A549 (cell line): ENCODE measurements around the gene CFAP65.

Source experiments
- BHLHE40 ChIP-seq: IDR thresholded peaks from 2 replicates; pipeline ENCODE4 v1.6.1; 2012; ENCODE audit warnings: low read depth, low read length, inconsistent platforms
- CHD2 ChIP-seq: fragments of 150-350 bp; IDR thresholded peaks from 2 replicates; pipeline ENCODE4 v1.6.1; 2014; ENCODE audit warnings: low read length; ENCODE audit not compliant: partially characterized antibody
- CTCF ChIP-seq: fragments of >200 bp; sonication (Bioruptor Twin); formaldehyde crosslinking; IDR thresholded peaks from 3 replicates; pipeline ENCODE4 v1.5.1; 2016
- E2F6 ChIP-seq: IDR thresholded peaks from 2 replicates; pipeline ENCODE4 v1.6.1; 2012; ENCODE audit warnings: low read depth, borderline replicate concordance
- EP300 ChIP-seq, 2 experiments: fragments of >200 bp; sonication (Bioruptor Twin); formaldehyde crosslinking; IDR thresholded peaks; 2 replicates in 1 of 2; 3 replicates in 1 of 2; pipeline ENCODE4 v1.6.1; 2016 to 2017
- JUN ChIP-seq, 2 experiments: fragments of >200 bp; sonication (Bioruptor Twin); formaldehyde crosslinking; IDR thresholded peaks; 2 replicates in 1 of 2; 3 replicates in 1 of 2; pipeline ENCODE4 v1.6.1; 2016 to 2017
- MAX ChIP-seq: IDR thresholded peaks from 2 replicates; pipeline ENCODE4 v1.6.1; 2012
- NFE2L2 ChIP-seq: fragments of 150-350 bp; conservative IDR thresholded peaks from 2 replicates; pipeline ENCODE4 v1.6.1; 2014; ENCODE audit warnings: low read length
- POLR2A ChIP-seq: IDR thresholded peaks from 2 replicates; pipeline ENCODE4 v1.6.1; 2012; ENCODE audit warnings: mild to moderate bottlenecking, low read length
- RFX5 ChIP-seq: fragments of 450-650 bp; IDR thresholded peaks from 2 replicates; pipeline ENCODE4 v1.7.1; 2014; ENCODE audit warnings: antibody characterized with exemption, mild to moderate bottlenecking, moderate library complexity
- ZFP36 ChIP-seq: fragments of 450-650 bp; IDR thresholded peaks from 2 replicates; pipeline ENCODE4 v1.6.1; 2014; ENCODE audit warnings: borderline replicate concordance; ENCODE audit not compliant: partially characterized antibody

GRCh38 chr2:219042157-219042556, 841 bp upstream of the CFAP65 start:
- TF ChIP-seq NFE2L2 (no peak), POLR2A (no peak), EP300 (IDR thresholded peaks at IDR 0.05) (no peak), BHLHE40 (no peak), E2F6 (no peak), CTCF (no peak), CHD2 (no peak), JUN (IDR thresholded peaks at IDR 0.05) (no peak), MAX (no peak), ZFP36 (no peak), RFX5 (no peak)
